Lower leg skin (tissue), 3 donors: Measurements from ENCODE around the gene NEGR1.

Source experiments
- CTCF ChIP-seq, 3 donors: fragments of 450-650 bp; IDR thresholded peaks; one replicate each; pipeline ENCODE4 v1.5.1; 2016; ENCODE audit warnings: antibody characterized with exemption in 3 of 3, mild to moderate bottlenecking in 3 of 3, moderate library complexity in 2 of 3
- POLR2A ChIP-seq, 2 donors: fragments of 450-650 bp; IDR thresholded peaks; one replicate each; pipeline ENCODE4 v1.6.1; 2016 to 2017; ENCODE audit warnings: antibody characterized with exemption in 2 of 2, mild to moderate bottlenecking in 1 of 2, moderate library complexity in 1 of 2

GRCh38 chr1:71956613-71957285, 325.6 kb downstream of the NEGR1 start:
- TF ChIP-seq POLR2A (IDR thresholded peaks at IDR 0.05), result no peak
- no peak for TF ChIP-seq CTCF (IDR thresholded peaks at IDR 0.05)
